ENCODE data around the gene MAP3K5.

DNA sequence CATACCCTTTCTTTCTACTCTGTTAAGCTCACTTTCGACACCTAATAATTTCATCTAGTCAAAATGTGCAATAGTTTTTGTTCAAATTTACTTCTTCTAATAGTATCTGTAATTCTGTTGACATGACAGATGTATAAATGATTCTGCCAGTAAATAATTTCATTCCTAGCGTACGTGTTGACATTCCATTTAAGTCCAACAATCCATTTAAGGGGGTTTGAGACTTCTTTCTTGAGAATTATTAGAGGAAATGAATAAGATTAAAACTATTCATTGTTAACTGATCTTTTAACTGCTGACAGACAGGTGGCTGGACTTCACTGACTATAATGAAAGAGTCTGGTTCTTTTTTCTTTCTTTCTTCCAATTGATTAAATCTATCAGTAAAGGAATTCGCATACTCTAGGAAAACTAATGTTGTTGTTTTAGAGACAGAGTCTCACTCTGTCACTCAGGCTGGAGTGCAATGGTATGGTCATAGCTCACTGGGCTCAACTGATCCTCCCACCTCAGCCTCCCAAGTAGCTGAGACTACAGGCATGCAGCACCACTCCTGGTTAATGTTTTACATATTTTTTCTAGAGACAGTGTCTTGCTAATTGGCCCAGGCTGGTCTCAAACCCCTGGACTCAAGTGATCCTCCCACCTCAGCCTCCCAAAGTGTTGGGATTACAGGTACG is 55.9 kb downstream of the MAP3K5 start:
- no peak for TF ChIP-seq POLR2AphosphoS5 (IDR thresholded peaks at IDR 0.05; ENCODE audit: low read depth, low read length)
- TF ChIP-seq, protein P1, sequence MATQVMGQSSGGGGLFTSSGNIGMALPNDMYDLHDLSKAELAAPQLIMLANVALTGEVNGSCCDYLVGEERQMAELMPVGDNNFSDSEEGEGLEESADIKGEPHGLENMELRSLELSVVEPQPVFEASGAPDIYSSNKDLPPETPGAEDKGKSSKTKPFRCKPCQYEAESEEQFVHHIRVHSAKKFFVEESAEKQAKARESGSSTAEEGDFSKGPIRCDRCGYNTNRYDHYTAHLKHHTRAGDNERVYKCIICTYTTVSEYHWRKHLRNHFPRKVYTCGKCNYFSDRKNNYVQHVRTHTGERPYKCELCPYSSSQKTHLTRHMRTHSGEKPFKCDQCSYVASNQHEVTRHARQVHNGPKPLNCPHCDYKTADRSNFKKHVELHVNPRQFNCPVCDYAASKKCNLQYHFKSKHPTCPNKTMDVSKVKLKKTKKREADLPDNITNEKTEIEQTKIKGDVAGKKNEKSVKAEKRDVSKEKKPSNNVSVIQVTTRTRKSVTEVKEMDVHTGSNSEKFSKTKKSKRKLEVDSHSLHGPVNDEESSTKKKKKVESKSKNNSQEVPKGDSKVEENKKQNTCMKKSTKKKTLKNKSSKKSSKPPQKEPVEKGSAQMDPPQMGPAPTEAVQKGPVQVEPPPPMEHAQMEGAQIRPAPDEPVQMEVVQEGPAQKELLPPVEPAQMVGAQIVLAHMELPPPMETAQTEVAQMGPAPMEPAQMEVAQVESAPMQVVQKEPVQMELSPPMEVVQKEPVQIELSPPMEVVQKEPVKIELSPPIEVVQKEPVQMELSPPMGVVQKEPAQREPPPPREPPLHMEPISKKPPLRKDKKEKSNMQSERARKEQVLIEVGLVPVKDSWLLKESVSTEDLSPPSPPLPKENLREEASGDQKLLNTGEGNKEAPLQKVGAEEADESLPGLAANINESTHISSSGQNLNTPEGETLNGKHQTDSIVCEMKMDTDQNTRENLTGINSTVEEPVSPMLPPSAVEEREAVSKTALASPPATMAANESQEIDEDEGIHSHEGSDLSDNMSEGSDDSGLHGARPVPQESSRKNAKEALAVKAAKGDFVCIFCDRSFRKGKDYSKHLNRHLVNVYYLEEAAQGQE (IDR thresholded peaks at IDR 0.05; ENCODE audit: insufficient read depth in 1 of 2, low read depth in 2 of 2, low read length in 2 of 2): no peak
- no peak for TF ChIP-seq SIN3A (IDR thresholded peaks at IDR 0.05; ENCODE audit: borderline replicate concordance, insufficient read depth, low read length)
